ENCODE measurements around the gene UBE2L5. TPM values are rescaled to one million over a fixed set of nuclear protein-coding genes. Genes with fewer than 3 reads are reported as not detected.
A peak's percentile ranks its signal among the peaks of the same experiment; 100 is the strongest.

UBE2L5 gene
- not detected for total RNA-seq

- peak; percentile 52 for DNase-seq
Measured at GRCh38 chr13:30422054-30422839, at the start of gene UBE2L5. Gene UBE2L5 (plus strand): TSS chr13:30422493. CDS start chr13:30427991, 5,498 bp downstream.

- DNase-seq = peak; percentile 30
Measured at GRCh38 chr13:30373727-30374126, 48.6 kb upstream of the UBE2L5 start.

GRCh38 chr13:30375265-30375835 is 46.9 kb upstream of the UBE2L5 start:
- DNase-seq = no peak

- peak; percentile 65 for DNase-seq
Measured at GRCh38 chr13:30376426-30377311, 45.6 kb upstream of the UBE2L5 start.

GRCh38 chr13:30377312-30377685 is 45.0 kb upstream of the UBE2L5 start:
- no peak for DNase-seq

GRCh38 chr13:30378191-30378590 is 44.1 kb upstream of the UBE2L5 start:
- DNase-seq = no peak

- DNase-seq = no peak
Measured at GRCh38 chr13:30381049-30381448, 41.2 kb upstream of the UBE2L5 start.

GRCh38 chr13:30382836-30383525 is 39.3 kb upstream of the UBE2L5 start:
- no peak for DNase-seq

GRCh38 chr13:30388406-30389283 is 33.6 kb upstream of the UBE2L5 start:
- DNase-seq = no peak

- no peak for DNase-seq
Measured at GRCh38 chr13:30391956-30392680, 30.2 kb upstream of the UBE2L5 start.

GRCh38 chr13:30392681-30393045 is 29.6 kb upstream of the UBE2L5 start:
- DNase-seq = no peak

- DNase-seq = no peak
Measured at GRCh38 chr13:30394751-30395191, 27.5 kb upstream of the UBE2L5 start.

GRCh38 chr13:30395192-30396158 is 26.8 kb upstream of the UBE2L5 start:
- DNase-seq = peak; percentile 67

- DNase-seq = no peak
Measured at GRCh38 chr13:30396434-30397075, 25.7 kb upstream of the UBE2L5 start.

- no peak for DNase-seq
Measured at GRCh38 chr13:30398601-30399072, 23.7 kb upstream of the UBE2L5 start.

GRCh38 chr13:30400376-30400775 is 21.9 kb upstream of the UBE2L5 start:
- DNase-seq = no peak

- DNase-seq = no peak
Measured at GRCh38 chr13:30401347-30401746, 20.9 kb upstream of the UBE2L5 start.

- no peak for DNase-seq
Measured at GRCh38 chr13:30403456-30403855, 18.8 kb upstream of the UBE2L5 start.

- DNase-seq = no peak
Measured at GRCh38 chr13:30404207-30404606, 18.1 kb upstream of the UBE2L5 start.
